Hepatocyte (in vitro differentiated cells): ENCODE measurements around the gene ANKRD37. TPM values are rescaled to one million over a fixed set of nuclear protein-coding genes. Genes with fewer than 3 reads are reported as not detected.
A peak's percentile ranks its signal among the peaks of the same experiment; 100 is the strongest.

Source experiments
- DNase-seq: peaks from one replicate; pipeline ENCODE4 v3.0.0-alpha.2; 2016; ENCODE audit warnings: low spot score
- H2AFZ ChIP-seq: fragments of 200-600 bp; sonication (generic); 2 replicates; pipeline ENCODE4 v1.6.0; 2016; ENCODE audit warnings: antibody characterized with exemption, mild to moderate bottlenecking
- H3K27ac ChIP-seq: fragments of 200-600 bp; sonication (generic); 2 replicates; pipeline ENCODE4 v1.5.1; 2016; ENCODE audit warnings: mild to moderate bottlenecking
- H3K27me3 ChIP-seq: fragments of 200-600 bp; sonication (generic); 2 replicates; pipeline ENCODE4 v1.6.1; 2016
- H3K36me3 ChIP-seq: fragments of 200-600 bp; sonication (generic); replicated peaks from 2 replicates; pipeline ENCODE4 v1.5.1; 2016; ENCODE audit warnings: low read depth; ENCODE audit not compliant: insufficient read depth
- H3K4me1 ChIP-seq: fragments of 200-600 bp; sonication (generic); 2 replicates; pipeline ENCODE4 v1.5.1; 2016; ENCODE audit warnings: mild to moderate bottlenecking, moderate library complexity; ENCODE audit not compliant: insufficient read depth
- H3K4me2 ChIP-seq: fragments of 200-600 bp; sonication (generic); 2 replicates; pipeline ENCODE4 v1.6.0; 2016
- H3K4me3 ChIP-seq: fragments of 200-600 bp; sonication (generic); 2 replicates; pipeline ENCODE4 v1.5.1; 2016; ENCODE audit warnings: mild to moderate bottlenecking
- H3K79me2 ChIP-seq: fragments of 200-600 bp; sonication (generic); 2 replicates; pipeline ENCODE4 v1.6.0; 2017; ENCODE audit warnings: mild to moderate bottlenecking
- H3K9me2 ChIP-seq: fragments of 200-600 bp; sonication (generic); replicated peaks from 2 replicates; pipeline ENCODE4 v1.6.0; 2017; ENCODE audit warnings: mild to moderate bottlenecking; ENCODE audit not compliant: insufficient read depth
- H3K9me3 ChIP-seq: fragments of 200-600 bp; sonication (generic); 2 replicates; pipeline ENCODE4 v1.5.1; 2016; ENCODE audit warnings: low read depth, mild to moderate bottlenecking
- H4K20me1 ChIP-seq: fragments of 200-600 bp; sonication (generic); 2 replicates; pipeline ENCODE4 v1.6.0; 2016; ENCODE audit warnings: mild to moderate bottlenecking; ENCODE audit not compliant: insufficient read depth, poor library complexity, severe bottlenecking
- CTCF ChIP-seq: fragments of 200-600 bp; sonication (generic); IDR thresholded peaks from 2 replicates; pipeline ENCODE4 v1.5.1; 2016; ENCODE audit warnings: antibody characterized with exemption, mild to moderate bottlenecking; ENCODE audit not compliant: poor library complexity
- EZH2 ChIP-seq: fragments of 200-600 bp; sonication (generic); IDR thresholded peaks from 2 replicates; pipeline ENCODE4 v1.6.1; 2016; ENCODE audit warnings: antibody characterized with exemption, mild to moderate bottlenecking, borderline replicate concordance
- EZH2phosphoT487 ChIP-seq: fragments of 200-600 bp; sonication (generic); IDR thresholded peaks from one replicate; pipeline ENCODE4 v1.6.1; 2018; ENCODE audit warnings: antibody characterized with exemption, mild to moderate bottlenecking, low read depth, moderate library complexity; ENCODE audit not compliant: unreplicated experiment, severe bottlenecking
- WGBS: methylation state at CpG from one replicate; pipeline ENCODE4 v1.1.6; 2016; ENCODE audit warnings: low lambda C conversion rate; ENCODE audit errors: missing lambda C conversion rate; 5-methylcytosine and 5-hydroxymethylcytosine counted together
- polyA plus RNA-seq: library from polyadenylated mRNA; unstranded; fragments of >200 nt; fragmentation: Nextera tagmentation; extraction: Ambion mirVana; gene quantifications from 2 replicates; pipeline ENCODE4 v1.2.1, GENCODE V29; 2016
- total RNA-seq: library from RNA; depleted of rRNA; stranded (reverse); fragments of >200 nt; gene quantifications from 2 replicates; pipeline ENCODE4 v1.2.3, GENCODE V29; 2014

ANKRD37 gene
- 1.7 and 9.8 TPM in 2 replicates for total RNA-seq
- polyA plus RNA-seq = 8.6 and 11.4 TPM in 2 replicates

- 2% methylated on average over 38 of the region's 38 CpGs for WGBS
- no peak for TF ChIP-seq CTCF
- TF ChIP-seq EZH2phosphoT487 = no peak
- no peak for TF ChIP-seq EZH2
- H3K9me3 ChIP-seq = no peaks in the 10 kb centered on the region
- H3K9me2 ChIP-seq = no peaks in the 10 kb centered on the region
- peak; percentile 68 for DNase-seq
- peak within 1 kb of the TSS; percentile 88 for H3K4me2 ChIP-seq
- H3K79me2 ChIP-seq = no peaks in the 10 kb centered on the region
- H3K27ac ChIP-seq = peak within 1 kb of the TSS; percentile 91
- no peaks in the 10 kb centered on the region for H3K27me3 ChIP-seq
- no peaks in the 10 kb centered on the region for H3K36me3 ChIP-seq
- no peaks in the 10 kb centered on the region for H4K20me1 ChIP-seq
- H2AFZ ChIP-seq = peak within 1 kb of the TSS; percentile 75
- peak within 1 kb of the TSS; percentile 45 for H3K4me3 ChIP-seq
- H3K4me1 ChIP-seq = no peaks in the 10 kb centered on the region
Observed at GRCh38 chr4:185396724-185397385, at the start of gene ANKRD37. Gene ANKRD37 (plus strand): TSS chr4:185396841. CDS start chr4:185396924, 83 bp downstream.

- WGBS = 91% methylated on average over 14 of the region's 14 CpGs
- Histone ChIP-seq H3K36me3 (no peaks in the 10 kb centered on the region), H4K20me1 (no peaks in the 10 kb centered on the region)
Observed at GRCh38 chr4:185346975-185347601, 49.6 kb upstream of the ANKRD37 start.

GRCh38 chr4:185351691-185352090 is 45.0 kb upstream of the ANKRD37 start:
- TF ChIP-seq CTCF (no peak), EZH2phosphoT487 (no peak), EZH2 (no peak)
- Histone ChIP-seq H3K36me3 (no peaks in the 10 kb centered on the region), H2AFZ (no peak overlapping the region)

More at GRCh38 chr4:185346975-185347601, 49.6 kb upstream of the ANKRD37 start:
- Histone ChIP-seq H3K9me2 (no peaks in the 10 kb centered on the region), H3K4me2 (no peak overlapping the region), H2AFZ (no peak overlapping the region), H3K27me3 (no peaks in the 10 kb centered on the region), H3K27ac (no peak overlapping the region), H3K79me2 (no peaks in the 10 kb centered on the region), H3K9me3 (no peaks in the 10 kb centered on the region), H3K4me1 (no peaks in the 10 kb centered on the region), H3K4me3 (no peak overlapping the region)
- no peak for DNase-seq
- TF ChIP-seq CTCF (no peak), EZH2 (no peak), EZH2phosphoT487 (no peak)

More at GRCh38 chr4:185351691-185352090, 45.0 kb upstream of the ANKRD37 start:
- no peak for DNase-seq
- Histone ChIP-seq H3K4me1 (no peaks in the 10 kb centered on the region), H3K27me3 (no peaks in the 10 kb centered on the region), H3K4me3 (no peak overlapping the region), H3K9me2 (no peaks in the 10 kb centered on the region), H3K9me3 (no peaks in the 10 kb centered on the region), H3K79me2 (no peaks in the 10 kb centered on the region), H3K27ac (no peak overlapping the region), H4K20me1 (no peaks in the 10 kb centered on the region), H3K4me2 (no peak overlapping the region)
- WGBS = 87% methylated on average over 13 of the region's 13 CpGs
